Erythroblast (primary cell): ENCODE measurements around the gene STK24.

Source experiments
- GATA1 ChIP-seq: IDR thresholded peaks from 2 replicates; pipeline ENCODE4 v1.6.1; 2011; ENCODE audit warnings: low read depth, mild to moderate bottlenecking, control low read depth, low read length, moderate library complexity
- POLR2A ChIP-seq: IDR thresholded peaks from 2 replicates; pipeline ENCODE4 v1.6.1; 2011; ENCODE audit warnings: mild to moderate bottlenecking, low read length

- TF ChIP-seq GATA1 (no peak), POLR2A (no peak)
Observed at GRCh38 chr13:98582947-98583346, 6.0 kb upstream of the STK24 start.
